Hippocampal formation (tissue), 2 donors: ENCODE results near the gene RAET1E.
"Not testable (repeated sequence)": the region's sequence is repeated elsewhere in the genome, so short reads cannot be mapped to it uniquely, and the experiment has no call there.

Source experiments
- DNase-seq, 2 donors: peaks; one replicate each; lab custom pipeline; 2025; lab: John Stamatoyannopoulos, UW

RAET1E gene

DNA sequence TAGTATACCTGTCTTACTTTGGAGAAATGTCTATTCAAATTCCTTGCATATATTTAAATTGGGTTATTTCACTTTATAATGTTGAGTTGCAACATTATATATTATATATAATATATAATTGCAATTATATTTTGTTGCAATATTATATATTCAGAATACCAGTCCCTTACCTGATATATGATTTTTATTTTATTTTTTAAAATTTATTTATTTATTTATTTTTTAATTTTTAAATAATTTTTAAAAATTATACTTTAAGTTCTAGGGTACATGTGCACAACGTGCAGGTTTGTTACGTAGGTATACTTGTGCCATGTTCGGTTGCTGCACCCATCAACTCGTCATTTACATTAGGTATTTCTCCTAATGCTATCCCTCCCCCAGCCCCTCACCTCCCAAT lies 29.1 kb upstream of the RAET1E start:
- DNase-seq = not testable (repeated sequence)

DNA sequence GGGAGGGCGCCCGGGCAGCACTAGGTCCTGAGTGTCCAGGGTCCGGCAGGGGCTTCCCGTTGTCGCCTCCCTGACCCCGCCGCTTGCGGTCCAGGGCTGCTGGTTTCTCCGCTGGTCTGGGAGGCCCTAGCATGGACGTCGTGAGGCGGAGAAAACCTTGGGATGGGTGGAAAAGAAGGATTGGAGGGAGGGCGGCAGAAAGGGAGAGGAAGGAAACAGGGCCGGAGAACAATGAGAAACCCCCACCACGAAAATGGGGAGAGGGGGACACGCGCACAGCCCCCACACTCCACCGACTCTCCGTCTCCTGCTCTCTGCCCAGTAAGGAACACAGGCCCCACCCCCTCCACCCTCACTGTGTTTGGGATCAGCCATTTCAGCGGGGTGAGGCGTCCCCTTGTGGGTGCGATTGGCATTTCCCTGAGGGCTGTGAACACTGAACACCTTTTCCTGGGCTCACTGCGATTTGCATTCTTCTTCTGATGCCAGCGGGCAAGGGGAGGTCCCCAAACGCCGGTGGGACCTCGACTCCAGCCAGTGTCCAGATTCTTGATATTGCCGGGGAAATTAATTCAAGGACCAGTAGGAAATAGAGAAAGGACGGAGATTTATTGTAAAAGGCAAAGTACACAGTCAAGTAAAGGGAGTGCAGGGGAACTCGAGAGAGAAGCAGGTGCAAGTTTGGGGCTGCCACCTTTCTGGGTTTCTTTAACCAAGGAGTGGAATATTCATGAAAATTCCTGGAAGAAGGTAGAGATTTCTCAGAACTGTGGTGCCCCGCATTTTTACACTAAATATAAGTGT lies 28.3 kb upstream of the RAET1E start:
- peak; percentile 7 to 72 for DNase-seq

DNA sequence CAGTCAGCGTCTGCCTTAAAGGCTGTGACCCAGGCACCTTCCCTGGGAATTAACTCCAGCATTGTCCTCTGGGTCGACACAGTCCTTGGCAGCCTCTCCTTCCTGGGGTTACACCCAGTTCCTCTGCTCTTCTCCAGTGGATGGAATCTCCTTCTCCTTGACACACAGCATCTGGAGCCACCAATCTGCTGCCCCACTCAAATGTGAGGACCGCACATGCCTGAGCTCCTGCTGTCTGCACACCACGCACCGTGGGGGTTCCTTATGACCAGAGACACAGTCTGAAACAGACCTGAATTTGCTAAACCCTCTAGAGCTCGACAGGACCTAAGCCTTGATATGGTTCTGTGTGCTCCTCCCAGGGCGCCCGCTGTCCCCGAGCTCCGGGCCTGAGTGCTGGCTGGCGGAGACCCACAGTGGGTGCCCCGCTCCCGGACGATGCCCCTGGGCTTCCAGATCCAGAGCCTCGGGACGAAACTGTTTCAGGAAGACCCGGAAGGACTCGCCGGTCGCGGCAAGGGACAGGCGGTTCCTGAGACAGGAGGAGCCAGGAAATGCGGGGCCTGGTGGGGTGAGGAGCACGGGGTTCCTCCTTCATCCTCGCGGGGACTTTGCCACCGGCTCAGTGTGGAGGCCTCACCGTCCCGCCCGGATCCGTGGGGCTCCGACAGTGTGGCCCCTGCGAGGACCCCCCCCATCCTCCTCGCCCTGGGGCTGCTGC lies 27.5 kb upstream of the RAET1E start:
- no peak for DNase-seq

DNA sequence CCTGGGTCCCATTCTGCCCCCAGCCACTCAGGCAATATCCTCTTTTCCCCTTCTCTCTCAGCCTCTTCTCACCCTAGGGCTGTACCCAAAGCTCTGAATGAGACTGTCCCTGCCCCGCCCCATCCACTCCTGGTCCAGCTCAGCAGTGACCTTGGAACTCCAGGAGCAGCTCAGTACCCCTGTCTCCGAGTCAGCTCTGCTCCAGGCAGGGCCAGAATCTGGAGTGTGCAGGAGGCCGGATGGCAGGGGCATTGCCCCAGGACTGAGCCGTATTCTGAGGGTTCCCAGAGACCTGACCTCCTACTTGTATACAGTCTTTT lies 27.0 kb upstream of the RAET1E start:
- DNase-seq = no peak

DNA sequence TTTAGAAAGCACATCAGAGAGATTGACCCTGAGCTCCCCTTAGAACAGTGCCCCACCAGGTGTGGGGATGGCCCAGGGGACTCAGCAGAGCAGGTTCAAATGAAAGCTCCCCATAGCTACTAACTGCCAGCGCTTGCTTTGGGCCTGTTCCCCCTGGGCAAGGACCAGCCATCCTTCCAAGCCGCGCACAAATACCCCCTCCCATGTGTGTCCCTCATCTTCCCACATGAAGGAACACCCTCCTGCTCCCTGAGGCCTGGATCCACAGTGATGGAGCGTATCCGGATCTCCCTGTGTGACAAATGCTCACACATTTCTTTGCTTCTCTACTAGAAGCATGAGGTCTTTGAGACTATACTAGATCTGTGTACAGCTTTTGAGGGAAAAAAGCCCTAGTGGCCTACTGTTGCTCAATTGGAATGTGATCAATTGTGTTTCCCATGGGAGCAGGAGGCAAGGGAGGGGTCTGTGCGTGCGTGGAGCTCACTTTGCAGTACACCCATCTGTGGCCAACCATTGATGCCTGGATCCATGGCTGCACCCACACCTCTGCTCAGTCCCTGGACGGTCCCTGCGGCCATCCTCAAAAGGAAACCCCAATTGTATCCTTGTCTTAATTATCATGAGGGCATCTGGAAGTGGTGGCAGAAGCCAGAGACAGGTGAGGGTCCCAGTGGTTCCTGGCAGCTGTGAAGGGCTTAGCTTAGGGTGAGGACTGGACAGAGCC lies 26.5 kb upstream of the RAET1E start:
- DNase-seq = no peak

DNA sequence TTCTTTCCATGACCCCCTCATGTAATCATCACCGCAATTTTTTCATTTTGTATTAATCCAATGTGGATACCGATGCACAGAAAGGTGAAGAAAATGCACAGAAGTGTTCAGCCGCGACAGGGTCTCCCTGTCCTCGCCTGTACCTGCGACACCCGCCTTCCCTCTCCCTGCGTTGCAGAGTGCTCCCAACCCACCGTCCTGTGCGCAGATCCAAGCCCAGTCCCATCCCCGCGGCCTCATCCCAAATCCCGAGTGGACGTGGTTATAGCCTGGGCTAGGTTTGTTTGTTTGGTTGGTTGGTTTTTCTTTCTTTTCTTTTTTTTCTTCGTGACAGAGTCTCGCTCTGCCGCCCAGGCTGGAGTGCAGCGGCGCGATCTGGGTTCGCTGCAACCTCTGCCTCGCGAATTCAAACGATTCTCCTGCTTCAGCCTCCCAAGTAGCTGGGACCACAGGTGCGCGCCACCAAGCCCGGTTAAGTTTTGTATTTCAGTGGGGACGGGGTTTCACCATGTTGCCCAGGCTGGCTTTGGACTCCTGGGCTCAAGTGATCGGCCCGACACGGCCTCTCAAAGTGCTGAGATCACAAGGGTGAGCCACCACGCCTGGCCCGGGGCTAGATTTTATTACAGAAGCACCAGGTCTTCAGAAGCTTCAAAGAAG lies 25.5 kb upstream of the RAET1E start:
- no peak for DNase-seq

DNA sequence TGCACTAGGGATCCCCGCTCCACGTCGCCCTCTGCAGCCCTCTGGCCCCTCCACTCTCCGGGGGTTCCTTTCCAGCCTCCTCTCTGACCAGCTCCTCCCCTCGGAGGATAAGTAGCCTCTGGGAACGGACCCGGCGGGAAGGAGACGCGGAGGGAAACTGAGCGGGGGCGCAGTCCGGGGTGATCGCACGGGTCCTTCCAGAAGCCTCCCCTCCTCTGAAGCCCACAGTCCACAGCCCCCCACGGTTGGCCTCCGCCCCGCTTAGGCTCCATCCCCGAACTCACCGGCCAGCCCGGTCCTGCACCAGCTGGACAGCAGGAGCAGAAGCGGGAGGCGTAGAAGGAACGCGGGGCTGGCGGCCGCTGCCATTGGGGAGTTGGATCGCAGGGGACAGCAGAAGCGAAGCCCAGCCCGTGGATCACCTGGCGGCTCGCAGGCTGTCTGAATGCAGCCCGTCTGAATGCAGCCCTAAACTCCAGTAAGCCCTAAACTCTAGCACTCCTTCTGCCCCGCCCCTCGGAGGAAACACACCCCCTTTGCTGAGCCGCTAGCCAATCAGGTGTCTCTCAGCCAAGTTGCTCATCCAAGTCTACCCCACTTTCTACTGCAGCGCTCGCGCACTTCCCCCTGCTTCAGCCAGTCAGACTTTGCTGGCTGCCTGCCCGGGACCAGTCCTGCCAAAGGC lies 24.9 kb upstream of the RAET1E start, which contains the start of gene RAET1G:
RAET1G (minus strand) TSS at position 480 of the 685 bp plus-strand sequence; CDS start at position 369, 111 bp downstream.
- peak; percentile 55 to 73 for DNase-seq

DNA sequence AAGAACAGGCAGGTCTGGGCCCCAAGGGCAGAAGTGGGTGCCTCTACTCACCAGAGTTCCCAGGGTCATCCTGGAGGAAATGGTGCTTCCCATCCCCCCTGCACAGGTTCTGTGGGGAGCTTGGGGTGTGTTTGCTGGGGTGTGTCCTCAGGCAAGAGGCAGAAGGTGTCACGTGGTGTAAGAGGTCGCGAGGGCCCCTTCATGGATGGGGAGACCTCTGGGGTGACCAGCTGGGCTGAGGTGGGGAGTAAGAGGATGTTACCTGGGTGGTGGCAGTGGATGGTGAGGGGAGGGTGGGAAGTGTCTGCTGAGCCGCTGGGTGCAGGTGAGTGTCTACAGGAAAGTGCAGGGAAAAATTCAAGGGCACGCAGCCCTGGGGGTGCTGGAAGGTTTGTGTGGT lies 24.2 kb upstream of the RAET1E start:
- not testable (repeated sequence) for DNase-seq

DNA sequence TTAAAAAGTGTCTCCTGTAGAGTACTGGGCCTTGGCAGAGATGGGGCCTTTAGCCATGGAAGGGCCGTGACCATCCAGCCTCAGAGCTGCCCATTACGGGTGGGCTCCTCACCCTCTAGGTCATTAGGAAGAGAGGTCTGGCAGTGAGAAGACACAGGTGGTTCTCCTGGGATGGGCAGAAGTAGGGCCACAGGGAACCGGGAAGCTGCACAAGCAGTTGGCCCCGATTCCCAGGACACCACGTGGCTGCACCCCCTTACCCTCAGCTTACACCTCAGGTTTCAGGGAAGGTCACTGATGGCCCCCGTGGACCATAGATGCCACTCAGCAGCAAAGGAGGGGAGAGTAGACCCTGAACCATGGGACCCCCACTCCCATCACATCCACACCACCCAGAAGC lies 23.4 kb upstream of the RAET1E start:
- DNase-seq = no peak

DNA sequence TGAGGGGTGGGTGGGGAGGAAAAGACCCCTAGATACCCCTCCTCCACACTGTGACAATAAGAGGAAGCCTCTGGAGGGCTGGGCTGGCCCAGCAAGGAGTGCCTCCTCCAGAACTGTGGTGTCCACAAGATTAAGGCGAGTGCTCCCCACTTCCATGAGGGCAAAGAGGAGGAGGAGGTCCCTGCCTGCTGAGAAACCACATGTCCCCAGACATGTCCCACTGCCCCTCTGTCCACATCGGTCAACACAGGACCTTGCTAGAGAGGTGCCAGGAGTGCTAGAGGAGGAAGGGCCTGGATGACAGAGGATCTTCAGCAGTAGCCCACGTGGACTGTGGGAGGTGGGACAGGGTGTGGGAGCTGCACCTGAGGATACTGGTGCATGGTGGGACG lies 21.9 kb upstream of the RAET1E start:
- DNase-seq = no peak

DNA sequence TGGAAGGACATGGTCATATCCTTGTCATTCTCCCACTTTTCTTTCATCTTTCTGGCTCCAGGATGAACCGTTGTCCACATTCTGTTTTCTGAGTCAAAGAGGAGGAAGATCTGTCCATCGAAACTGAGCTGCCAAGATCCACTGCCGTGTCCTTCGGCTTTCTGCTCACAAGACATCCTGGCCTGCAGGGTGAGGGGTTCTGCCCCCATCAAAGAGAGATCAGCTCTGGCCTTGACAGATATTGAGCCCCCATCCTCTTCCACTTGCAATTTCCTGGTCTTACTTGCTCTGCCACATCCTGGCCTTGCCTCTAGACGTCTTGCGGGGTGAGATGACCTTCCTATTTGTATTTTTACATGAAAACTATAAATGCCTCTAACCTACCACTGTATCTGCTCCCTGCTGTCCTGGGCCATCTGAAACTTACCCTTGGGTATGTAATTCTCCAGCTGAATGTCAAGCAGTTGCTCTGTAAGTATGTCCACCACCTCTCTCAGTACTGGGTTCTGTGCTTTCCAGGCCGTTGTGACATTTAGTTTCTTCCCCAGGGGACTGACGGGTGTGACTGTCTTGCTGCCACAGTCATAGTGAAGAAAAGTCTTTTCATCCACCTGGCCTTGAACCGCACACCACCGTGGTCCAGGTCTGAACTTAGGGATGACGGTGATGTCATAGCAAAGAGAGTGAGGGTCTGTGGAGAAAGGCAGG lies 21.4 kb upstream of the RAET1E start:
- DNase-seq = not testable (repeated sequence)

DNA sequence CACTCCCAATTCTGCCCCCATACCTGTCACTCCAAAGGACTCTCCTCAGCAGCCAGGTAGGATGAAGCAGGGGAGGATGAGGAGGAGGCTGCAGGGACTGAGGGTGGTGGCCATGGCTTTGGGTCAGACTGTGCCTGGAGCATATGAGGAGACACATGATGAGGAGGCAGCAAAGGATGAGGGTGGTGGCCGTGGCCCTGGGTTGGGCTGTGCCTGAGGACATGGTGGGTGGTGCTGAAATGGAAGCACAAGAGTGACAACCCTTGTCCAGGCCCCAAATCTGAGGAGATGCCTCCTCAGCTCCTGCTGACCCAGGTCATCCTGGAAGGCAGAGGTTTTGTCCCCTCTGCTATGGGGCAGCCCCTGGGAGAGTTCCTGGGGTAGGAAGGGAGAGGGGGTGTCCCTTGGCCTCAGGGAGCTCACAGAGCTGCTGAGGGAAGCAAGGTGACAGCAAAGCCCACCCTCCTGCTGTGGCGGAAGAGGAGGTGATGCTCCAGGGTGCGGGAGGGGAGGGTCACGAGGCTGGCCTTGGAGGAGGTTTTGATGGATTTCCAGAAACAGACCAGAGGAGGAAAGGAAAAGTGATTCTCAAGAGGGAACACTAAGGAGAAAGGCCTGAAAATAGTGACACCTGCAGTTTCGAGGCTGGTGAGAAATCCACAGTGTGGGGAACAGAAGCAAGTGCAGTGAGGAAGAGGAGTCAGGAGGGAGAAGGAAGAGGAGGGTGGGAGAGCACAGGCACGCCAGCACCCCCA lies 20.4 kb upstream of the RAET1E start:
- DNase-seq = no peak

DNA sequence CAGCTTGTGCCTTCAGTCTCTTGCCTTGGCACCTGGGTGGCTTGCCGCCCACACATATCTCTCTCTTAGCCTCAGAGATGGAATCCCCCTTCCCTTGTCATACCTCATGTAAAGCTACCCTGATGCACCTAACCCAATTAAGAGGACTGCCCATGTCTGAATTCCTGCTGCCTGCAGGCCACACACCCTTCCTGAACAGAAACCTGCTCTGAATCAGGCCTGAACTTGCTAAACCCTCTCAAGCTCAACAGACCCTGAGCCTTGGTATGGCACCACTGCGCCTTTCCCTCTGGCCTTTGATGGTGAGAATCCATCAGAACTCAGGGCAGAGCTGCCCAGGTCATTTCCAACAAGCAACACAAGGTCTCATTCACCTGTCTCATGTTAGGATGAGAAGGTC lies 19.8 kb upstream of the RAET1E start:
- no peak for DNase-seq

DNA sequence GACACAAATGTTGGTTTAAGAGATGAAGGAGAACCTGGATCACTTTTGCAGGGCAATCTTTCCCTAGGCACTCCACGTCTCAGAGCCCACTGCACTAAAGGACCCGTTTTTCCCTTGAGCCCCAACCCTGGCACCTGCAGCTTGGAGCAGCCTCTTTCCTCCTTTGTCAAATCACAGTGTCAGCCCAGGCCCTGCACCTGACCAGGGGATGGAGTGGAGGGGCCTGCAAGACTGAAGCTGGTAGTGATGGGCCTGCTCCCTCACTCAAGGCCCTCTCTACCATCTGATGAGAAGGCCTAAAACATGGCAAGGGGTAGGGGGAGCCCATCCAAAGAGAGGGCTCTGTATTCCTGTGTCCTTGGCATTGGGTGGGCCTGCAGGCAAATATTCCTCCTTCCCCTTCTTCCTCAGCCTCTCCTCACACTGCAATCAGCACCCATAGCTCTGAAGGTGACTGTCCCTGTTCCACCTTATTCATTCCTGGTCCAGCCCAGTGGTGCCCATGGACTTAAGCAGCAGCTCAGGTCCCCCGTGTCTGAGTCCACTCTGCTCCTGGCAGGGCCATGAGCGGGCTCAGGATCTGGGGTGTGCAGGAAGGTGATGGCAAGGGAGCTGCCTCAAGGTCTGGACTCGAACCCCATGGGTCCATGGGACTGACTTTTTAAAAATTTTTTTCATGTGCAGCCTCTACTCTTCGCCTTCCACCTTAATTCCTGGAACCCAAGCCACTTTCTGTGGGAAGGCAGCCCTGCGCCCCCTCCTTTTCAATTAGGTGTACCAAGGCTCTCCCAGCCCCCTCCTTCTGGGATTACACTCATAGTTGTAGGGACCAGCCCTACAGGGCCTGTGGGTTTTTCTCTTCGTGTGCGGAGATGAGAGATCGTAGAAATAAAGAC lies 18.3 kb upstream of the RAET1E start:
- no peak for DNase-seq

DNA sequence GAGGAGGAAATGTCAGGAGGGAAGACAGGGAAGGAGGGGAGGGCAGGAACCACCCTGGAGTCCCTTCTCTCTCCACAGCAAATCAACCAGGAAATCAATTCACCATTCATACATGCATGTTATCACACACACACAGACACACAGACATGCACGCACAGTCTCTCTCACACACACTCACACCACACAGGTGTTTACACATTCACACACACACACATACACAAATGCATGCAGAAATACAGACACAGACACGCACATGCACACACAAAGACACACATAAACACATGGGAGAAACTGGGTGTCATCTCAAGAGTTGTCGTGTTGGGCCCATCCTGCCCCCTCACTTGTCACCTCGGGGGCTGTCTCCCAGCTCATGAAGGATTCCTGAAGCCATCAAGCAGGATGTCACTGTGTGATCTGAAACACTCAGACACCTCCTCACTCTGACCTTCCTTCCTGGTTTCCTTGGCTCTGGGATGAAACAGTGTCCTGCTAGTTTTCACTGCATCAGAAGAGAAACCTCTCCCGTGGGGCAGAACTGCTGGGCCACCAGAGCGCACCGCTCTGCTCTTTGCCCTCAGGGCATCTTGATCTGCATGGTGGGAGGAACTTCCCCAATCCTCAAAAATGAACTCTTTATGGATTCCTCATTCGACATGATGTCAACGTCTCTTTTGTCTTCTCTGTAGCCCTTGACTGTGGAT lies 15.8 kb upstream of the RAET1E start:
- no peak for DNase-seq

DNA sequence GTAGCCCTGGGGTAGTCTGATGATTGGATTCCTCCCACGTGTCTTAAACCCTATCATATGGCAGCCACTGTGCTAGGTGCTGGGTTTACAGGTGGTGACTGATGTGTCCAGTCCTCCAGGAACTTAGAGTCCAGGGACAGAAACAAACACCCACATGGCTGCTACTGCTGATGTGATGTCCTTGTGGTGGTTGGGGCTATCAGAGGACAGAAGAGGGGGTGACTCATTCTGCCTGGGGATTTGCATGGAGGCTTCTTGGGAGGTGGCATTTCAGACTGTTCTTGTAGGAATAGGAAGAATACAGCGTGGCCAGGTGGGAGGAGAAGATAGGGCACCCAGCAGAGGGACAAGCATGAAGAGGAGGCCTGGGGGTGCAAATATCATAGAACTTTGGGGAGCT lies 15.2 kb upstream of the RAET1E start:
- DNase-seq = no peak

DNA sequence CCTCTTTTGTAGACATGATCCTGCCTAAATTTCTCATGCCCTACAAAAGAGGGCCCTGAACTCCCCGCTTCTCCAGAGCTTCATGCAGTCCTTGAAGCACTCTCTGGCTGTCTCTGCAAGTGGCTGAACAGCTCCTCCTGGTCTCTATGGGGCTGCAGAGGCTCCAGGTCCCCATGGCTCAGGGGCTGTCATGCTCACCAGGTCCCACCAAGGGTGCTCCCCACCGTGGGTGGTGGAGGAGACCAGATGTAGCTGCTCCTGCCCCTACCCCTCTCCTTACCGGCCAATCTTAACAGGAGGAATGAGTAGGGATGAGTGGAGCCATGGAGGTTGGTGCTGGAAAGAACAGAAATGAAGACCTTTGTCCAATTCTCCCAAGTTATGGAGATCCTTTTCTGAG lies 14.8 kb upstream of the RAET1E start:
- DNase-seq = not testable (repeated sequence)

DNA sequence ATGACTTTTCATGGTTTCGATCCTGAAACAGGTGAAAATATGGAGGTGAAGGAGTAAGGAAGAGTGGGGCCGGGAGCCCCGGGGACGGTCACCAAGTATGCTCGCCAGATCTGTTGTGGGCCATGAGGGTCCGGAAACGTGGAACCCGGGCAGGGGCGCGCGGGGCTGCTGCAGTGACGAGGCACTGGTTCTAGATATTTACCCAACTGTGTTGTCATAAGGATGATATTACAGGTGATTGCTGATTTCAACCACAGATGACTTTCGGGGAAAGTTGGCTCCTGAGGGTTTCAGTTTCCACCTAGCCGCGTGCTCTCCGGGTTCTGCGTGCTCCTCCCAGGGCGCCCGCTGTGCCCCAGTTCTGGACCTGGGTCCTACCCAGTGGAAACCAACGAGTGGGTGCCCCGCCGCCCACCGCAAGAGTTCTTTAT lies 12.8 kb upstream of the RAET1E start:
- no peak for DNase-seq
